Thyroid gland (tissue), 4 donors: ENCODE results near the gene SH3BGRL3. TPM values are rescaled to one million over a fixed set of nuclear protein-coding genes. Genes with fewer than 3 reads are reported as not detected.

ENCODE experiments used
- DNase-seq, 2 donors: peaks; one replicate each; pipeline ENCODE4 v3.0.0-alpha.2; 2019
- H3K27ac ChIP-seq, 3 donors: fragments of 200-600 bp; sonication (generic); 1 replicate in 2 of 3; 2 replicates in 1 of 3; pipeline ENCODE4 v1.5.1; 2016 to 2019; ENCODE audit warnings: mild to moderate bottlenecking in 1 of 3, moderate library complexity in 1 of 3
- H3K27me3 ChIP-seq: fragments of 200-600 bp; sonication (generic); one replicate; pipeline ENCODE4 v1.5.1; 2019
- H3K36me3 ChIP-seq, 2 donors: fragments of 200-600 bp; sonication (generic); one replicate each; pipeline ENCODE4 v1.5.1; 2016 to 2019
- H3K4me1 ChIP-seq, 2 donors: fragments of 200-600 bp; sonication (generic); one replicate each; pipeline ENCODE4 v1.5.1; 2017 to 2019
- H3K4me3 ChIP-seq, 3 donors: fragments of 200-600 bp; sonication (generic); replicated peaks in 1 of 3; 1 replicate in 2 of 3; 2 replicates in 1 of 3; pipeline ENCODE4 v1.5.1; 2016; ENCODE audit warnings: mild to moderate bottlenecking in 1 of 3
- H3K9me3 ChIP-seq: fragments of 200-600 bp; sonication (generic); one replicate; pipeline ENCODE4 v1.5.1; 2017
- POLR2A ChIP-seq, 2 donors: fragments of 450-650 bp; IDR thresholded peaks; one replicate each; pipeline ENCODE4 v1.6.1; 2017; ENCODE audit warnings: antibody characterized with exemption in 2 of 2, mild to moderate bottlenecking in 2 of 2, moderate library complexity in 1 of 2
- WGBS, 2 donors: methylation state at CpG; one replicate each; pipeline ENCODE4 v1.1.5; 2017; 5-methylcytosine and 5-hydroxymethylcytosine counted together
- intact Hi-C: fragments of 100-400 bp; cut with DNase I; formaldehyde crosslinking; loops from one replicate; pipeline ENCODE4 v1.15.1; 2023
- total RNA-seq, 4 donors: library from RNA; depleted of rRNA; stranded (reverse); fragments of >200 nt; gene quantifications; one replicate each; pipeline ENCODE4 v1.2.3, GENCODE V29; 2016
- TF ChIP-seq, protein P1 (sequence below), 6 experiments: fragments of 200-600 bp in 3 of 6; fragments of 450-650 bp in 3 of 6; sonication (generic) in 3 of 6; IDR thresholded peaks; one replicate each; pipeline ENCODE4 v1.5.1; 2016 to 2019; ENCODE audit warnings: antibody characterized with exemption in 6 of 6, mild to moderate bottlenecking in 2 of 6, inconsistent platforms in 1 of 6, moderate library complexity in 1 of 6

Gene SH3BGRL3
- total RNA-seq, 4 donors from 2014 or later = 18.8 to 58.2 (median 37.4) TPM

DNA sequence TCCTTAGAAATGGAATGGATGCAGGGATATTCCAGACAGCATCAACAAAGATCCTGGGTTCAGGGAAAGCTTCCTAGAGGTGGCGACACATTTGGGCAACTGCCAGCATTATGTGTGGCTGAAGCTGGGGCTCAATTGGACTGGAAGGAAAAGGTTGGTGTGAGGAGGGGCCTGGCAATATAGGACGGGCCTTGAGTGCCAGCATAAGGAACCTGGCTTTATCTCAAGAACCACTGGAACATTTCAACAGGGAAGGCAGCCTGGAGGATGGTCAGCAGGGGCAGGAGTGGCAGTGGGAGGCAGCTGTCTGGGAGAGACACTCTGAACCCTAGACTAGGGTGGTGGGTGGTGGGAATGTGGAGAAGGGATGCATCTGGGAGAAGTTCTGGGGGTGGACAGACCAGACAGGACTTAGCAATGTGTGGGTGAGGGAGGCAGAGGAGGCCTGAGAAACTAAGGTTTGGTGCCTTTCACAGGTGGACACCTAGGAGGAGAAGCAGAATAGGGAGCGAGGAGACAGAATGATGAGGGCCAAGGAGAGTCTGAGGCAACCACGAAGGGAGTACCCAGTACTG is 3.5 kb downstream of the SH3BGRL3 start:
- 82 to 86% methylated on average over 4 of the region's 4 CpGs for WGBS, 2 donors
- H3K4me3 ChIP-seq = no peak overlapping the region
- H3K27ac ChIP-seq = no peak overlapping the region
- no peaks in the 10 kb centered on the region for H3K36me3 ChIP-seq
- DNase-seq = no peak
- TF ChIP-seq, protein P1, sequence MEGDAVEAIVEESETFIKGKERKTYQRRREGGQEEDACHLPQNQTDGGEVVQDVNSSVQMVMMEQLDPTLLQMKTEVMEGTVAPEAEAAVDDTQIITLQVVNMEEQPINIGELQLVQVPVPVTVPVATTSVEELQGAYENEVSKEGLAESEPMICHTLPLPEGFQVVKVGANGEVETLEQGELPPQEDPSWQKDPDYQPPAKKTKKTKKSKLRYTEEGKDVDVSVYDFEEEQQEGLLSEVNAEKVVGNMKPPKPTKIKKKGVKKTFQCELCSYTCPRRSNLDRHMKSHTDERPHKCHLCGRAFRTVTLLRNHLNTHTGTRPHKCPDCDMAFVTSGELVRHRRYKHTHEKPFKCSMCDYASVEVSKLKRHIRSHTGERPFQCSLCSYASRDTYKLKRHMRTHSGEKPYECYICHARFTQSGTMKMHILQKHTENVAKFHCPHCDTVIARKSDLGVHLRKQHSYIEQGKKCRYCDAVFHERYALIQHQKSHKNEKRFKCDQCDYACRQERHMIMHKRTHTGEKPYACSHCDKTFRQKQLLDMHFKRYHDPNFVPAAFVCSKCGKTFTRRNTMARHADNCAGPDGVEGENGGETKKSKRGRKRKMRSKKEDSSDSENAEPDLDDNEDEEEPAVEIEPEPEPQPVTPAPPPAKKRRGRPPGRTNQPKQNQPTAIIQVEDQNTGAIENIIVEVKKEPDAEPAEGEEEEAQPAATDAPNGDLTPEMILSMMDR (IDR thresholded peaks at IDR 0.05) = no peak
- TF ChIP-seq POLR2A (IDR thresholded peaks at IDR 0.05) = no peak
- H3K27me3 ChIP-seq = no peaks in the 10 kb centered on the region
- H3K9me3 ChIP-seq = no peaks in the 10 kb centered on the region
- intact Hi-C loops = no loop called here
- peaks cover 17 to 42% of the 10 kb centered on the region in 2 donors for H3K4me1 ChIP-seq

GRCh38 chr1:26283871-26284596 is 4.1 kb downstream of the SH3BGRL3 start:
- Histone ChIP-seq H3K4me3 (no peak overlapping the region), H3K36me3 (no peaks in the 10 kb centered on the region), H3K9me3 (no peaks in the 10 kb centered on the region), H3K4me1 (peaks cover 11 to 41% of the 10 kb centered on the region in 2 donors), H3K27ac (peak overlapping the region in 1 of 3 donors; percentile 12), H3K27me3 (no peaks in the 10 kb centered on the region)
- intact Hi-C loops = no loop called here
- DNase-seq = no peak
- TF ChIP-seq POLR2A (IDR thresholded peaks at IDR 0.05) = no peak
- TF ChIP-seq, protein P1 (IDR thresholded peaks at IDR 0.05) = no peak
- 83 to 92% methylated on average over 2 to 12 of the region's 12 CpGs for WGBS, 2 donors

DNA sequence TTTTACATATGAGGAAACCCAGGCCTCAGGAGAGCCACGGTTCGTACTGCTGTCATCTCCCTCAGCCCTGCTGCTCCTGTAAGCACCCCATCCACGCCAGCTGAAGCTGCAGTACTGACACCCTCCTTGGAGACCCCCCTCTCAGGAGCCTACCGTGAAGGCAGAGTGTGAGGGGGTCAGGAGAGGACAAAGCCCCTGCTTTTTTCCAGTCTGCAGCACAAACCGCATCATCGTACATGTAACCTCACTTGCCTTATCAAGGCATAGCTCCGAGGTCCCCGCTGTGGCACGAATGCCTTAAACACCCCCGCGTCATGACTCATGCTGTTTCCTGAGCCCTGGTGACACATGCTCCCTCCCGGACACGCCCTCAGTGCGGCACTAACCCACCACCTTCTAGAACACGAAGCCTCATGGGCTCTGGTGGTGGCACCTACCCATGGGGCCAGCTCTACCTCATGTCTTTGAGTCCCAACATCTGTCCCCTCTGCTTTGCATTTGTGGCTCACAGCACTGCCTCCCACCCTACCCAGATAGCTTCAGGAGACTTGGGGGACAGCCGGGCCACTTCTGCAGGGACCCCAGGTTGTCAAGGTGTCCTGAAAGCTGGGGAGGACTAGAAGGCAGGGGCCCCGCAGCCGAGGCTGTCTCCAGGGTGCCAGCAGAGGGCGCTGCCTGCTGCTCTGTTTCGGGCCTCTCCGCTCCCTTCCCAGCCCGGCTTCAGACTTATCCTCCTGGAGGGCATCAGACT is 4.9 kb downstream of the SH3BGRL3 start:
- TF ChIP-seq, protein P1 (IDR thresholded peaks at IDR 0.05) = peak in 5 of 6 experiments; percentile 32 to 67 (median 47)
- TF ChIP-seq POLR2A (IDR thresholded peaks at IDR 0.05) = no peak
- no peaks in the 10 kb centered on the region for H3K27me3 ChIP-seq
- 66 to 78% methylated on average over 15 to 20 of the region's 22 CpGs for whole genome bisulfite sequencing, 2 donors
- H3K4me1 ChIP-seq = peaks cover 7 to 44% of the 10 kb centered on the region in 2 donors
- DNase-seq = peak; percentile 48 to 50
- H3K9me3 ChIP-seq = no peaks in the 10 kb centered on the region
- peak overlapping the region in 1 of 3 donors; percentile 12 for H3K27ac ChIP-seq
- H3K36me3 ChIP-seq = no peaks in the 10 kb centered on the region
- H3K4me3 ChIP-seq = no peak overlapping the region
- intact Hi-C loops = no loop called here

- TF ChIP-seq, protein P1 (IDR thresholded peaks at IDR 0.05) = peak in 1 of 6 experiments; percentile 18
- TF ChIP-seq POLR2A (IDR thresholded peaks at IDR 0.05) = no peak
- Histone ChIP-seq H3K4me1 (peaks cover 4 to 46% of the 10 kb centered on the region in 2 donors), H3K9me3 (no peaks in the 10 kb centered on the region), H3K36me3 (no peaks in the 10 kb centered on the region), H3K4me3 (no peak overlapping the region), H3K27me3 (no peaks in the 10 kb centered on the region), H3K27ac (no peak overlapping the region)
- no peak for DNase-seq
- WGBS, 2 donors = 79 to 93% methylated on average over 5 to 14 of the region's 19 CpGs
- intact Hi-C loops = no loop called here
Measured at GRCh38 chr1:26285366-26286063, 5.6 kb downstream of the SH3BGRL3 start.
